ENCODE results near the gene MSI2.

DNA sequence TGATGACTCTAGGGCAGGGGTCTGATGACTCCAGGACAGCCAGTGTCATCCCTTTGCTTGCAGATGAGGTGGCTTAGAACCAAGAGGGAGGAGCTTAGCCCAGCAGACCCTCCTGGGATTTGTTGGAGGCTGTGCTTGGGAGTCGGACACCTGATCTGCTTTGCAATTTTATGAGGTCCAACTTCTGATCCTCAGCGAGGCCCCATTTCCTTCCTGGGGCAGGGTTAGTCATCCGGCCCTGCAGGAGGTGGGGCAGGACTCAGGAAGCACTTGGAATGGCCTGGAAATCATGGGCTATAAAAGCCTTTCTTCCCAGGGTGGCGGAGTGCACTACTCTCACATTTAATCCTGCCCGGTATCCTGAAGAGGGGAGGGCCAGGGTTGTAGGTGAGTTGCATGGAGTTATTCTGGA, 168.5 kb downstream of the MSI2 start:
- TF ChIP-seq POLR2AphosphoS5 (IDR thresholded peaks at IDR 0.05; ENCODE audit: borderline replicate concordance, low read depth, low read length) (no peak; the same call in 1 of the 2 replicates), EZH2 (IDR thresholded peaks at IDR 0.05) (no peak), FOXP2 (optimal IDR thresholded peaks at IDR 0.05; ENCODE audit: control extremely low read depth, extremely low read length, insufficient read depth) (no peak)

Data from SK-N-MC (cell line).